SU-DHL-6 (cell line): Measurements from ENCODE around the gene TJP1.

ENCODE experiments used
- EZH2phosphoT487 ChIP-seq: fragments of 200-600 bp; sonication (generic), shearing (Covaris generic); conservative IDR thresholded peaks from 2 replicates; pipeline ENCODE4 v1.6.1; 2018; ENCODE audit warnings: mild to moderate bottlenecking, antibody characterized with exemption, low read length, moderate library complexity, mixed read lengths
- TF ChIP-seq, protein P1 (sequence below): fragments of 200-600 bp; sonication (generic); IDR thresholded peaks from one replicate; pipeline ENCODE4 v1.5.1; 2017; ENCODE audit warnings: antibody characterized with exemption, mild to moderate bottlenecking, low read length, moderate library complexity; ENCODE audit not compliant: insufficient read depth, poor library complexity, severe bottlenecking

DNA sequence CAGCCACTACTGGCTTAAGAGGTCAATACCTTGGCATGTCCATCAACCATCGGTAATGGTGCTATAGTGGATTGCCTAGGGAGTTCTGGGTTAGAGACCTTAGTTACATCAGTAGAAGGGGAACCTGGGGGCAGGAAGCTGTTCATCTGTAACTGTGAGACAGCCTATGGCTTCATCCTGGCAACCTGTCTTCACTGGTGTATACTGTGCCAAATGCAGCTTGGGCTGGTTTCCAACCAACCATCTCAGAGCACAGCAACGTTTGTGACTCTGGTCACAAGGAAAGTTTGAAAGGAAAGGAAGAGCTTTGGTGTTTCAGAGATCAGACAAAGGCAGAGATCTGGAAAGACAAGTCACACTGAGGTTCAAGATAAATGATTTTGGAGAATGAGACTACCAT is 93.8 kb downstream of the TJP1 start:
- TF ChIP-seq EZH2phosphoT487: no peak
- TF ChIP-seq, protein P1, sequence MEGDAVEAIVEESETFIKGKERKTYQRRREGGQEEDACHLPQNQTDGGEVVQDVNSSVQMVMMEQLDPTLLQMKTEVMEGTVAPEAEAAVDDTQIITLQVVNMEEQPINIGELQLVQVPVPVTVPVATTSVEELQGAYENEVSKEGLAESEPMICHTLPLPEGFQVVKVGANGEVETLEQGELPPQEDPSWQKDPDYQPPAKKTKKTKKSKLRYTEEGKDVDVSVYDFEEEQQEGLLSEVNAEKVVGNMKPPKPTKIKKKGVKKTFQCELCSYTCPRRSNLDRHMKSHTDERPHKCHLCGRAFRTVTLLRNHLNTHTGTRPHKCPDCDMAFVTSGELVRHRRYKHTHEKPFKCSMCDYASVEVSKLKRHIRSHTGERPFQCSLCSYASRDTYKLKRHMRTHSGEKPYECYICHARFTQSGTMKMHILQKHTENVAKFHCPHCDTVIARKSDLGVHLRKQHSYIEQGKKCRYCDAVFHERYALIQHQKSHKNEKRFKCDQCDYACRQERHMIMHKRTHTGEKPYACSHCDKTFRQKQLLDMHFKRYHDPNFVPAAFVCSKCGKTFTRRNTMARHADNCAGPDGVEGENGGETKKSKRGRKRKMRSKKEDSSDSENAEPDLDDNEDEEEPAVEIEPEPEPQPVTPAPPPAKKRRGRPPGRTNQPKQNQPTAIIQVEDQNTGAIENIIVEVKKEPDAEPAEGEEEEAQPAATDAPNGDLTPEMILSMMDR: no peak
